Stimulated activated CD8-positive, alpha-beta memory T cell treated with anti-CD3 and anti-CD28 coated beads, Interleukin-12 subunit alpha, Interleukin-12 subunit beta, amount 100 ng/mL, for 24 hours (primary cell): Measurements from ENCODE around the gene CMBL.
"Not testable (repeated sequence)": the region's sequence is repeated elsewhere in the genome, so short reads cannot be mapped to it uniquely, and the experiment has no call there.

Experiments used
- DNase-seq: peaks from one replicate; pipeline ENCODE4 v3.0.0-alpha.2; 2020; ENCODE audit errors: extremely low read depth

Gene CMBL

DNA sequence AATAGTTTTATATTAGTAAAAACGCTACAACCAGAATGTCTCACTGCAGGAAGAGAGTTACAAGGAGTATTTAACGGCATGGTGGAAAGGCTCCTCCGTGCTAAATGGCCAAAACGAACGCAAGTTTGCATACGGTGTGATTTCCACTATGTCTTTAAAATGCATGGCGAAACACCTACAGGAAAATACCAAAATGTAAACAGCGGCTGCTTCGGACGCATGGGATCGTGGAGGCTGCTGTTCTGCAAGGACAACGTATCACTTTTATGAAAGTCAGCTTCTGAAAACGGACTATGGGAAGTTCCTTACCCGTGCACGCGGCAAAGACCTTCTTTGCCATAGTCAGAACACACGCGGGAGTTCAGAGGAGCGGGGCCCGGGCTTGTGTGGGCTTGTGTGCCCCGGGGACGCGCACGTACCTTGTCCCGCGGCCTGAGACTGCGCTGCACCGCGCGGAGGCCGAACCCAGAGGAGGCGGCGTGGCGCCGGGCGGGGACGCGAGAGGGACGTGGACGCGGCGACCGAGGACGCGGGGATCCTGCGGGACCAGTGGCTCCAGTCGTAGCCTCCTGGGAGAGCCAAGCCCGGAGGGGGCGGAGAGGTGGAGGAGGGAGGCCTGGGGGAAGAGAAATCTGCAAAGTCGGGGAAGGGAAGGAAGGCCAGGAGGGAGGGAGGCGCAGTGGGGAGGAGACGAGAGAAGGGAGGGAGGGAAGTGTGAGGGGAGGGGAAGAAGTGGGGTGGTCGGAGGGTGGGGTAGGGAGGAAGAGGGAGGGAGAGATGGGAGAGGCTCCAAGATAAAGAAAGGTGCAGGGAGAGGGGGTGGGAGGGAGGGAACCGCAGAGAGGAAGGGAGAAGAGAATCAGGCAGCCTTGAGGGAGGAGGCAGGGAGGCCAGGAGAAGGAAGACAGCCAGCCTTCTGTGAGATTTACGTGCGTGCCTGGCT, at the start of gene CMBL:
CMBL (minus strand) TSS at position 697 of the 943 bp plus-strand sequence. CDS start 17,140 bp downstream, outside the sequence.
- no peak for DNase-seq

DNA sequence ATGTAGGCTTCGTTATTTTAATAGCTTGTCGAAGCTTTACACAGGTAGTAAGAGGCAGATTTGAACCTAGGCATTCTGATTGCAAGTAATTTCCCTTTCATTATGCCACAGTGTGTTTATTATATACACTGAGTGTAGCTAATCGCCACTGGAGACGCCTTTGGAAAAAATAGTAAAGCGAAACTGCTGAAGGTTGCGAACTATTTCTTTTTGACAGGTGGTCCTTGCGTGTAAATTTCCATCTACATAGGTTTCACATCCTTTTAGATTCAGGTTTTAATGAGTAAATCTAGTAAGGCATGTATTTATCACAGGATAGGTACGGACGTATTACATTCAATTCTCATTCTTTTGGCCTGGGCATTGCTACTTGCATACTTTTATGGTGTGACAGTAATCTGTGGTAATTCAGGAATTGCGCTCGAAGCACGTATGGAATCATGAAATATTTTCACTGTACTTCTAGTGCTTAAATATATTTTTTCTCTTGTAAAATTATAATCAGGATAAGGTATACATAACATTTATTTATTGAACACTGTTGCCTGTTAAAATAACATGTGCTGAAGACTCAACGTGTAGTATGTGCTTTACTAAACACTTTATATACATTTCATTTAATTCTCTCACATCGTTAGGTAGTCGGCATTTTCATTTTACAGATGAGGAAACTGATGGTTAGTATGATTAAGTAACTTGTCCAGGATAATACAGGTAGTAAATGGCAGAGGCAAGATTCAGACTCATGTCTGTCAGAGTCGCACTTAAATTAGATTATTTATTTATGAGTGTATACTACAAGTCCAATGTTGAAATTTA, 47.6 kb upstream of the CMBL start:
- no peak for DNase-seq

DNA sequence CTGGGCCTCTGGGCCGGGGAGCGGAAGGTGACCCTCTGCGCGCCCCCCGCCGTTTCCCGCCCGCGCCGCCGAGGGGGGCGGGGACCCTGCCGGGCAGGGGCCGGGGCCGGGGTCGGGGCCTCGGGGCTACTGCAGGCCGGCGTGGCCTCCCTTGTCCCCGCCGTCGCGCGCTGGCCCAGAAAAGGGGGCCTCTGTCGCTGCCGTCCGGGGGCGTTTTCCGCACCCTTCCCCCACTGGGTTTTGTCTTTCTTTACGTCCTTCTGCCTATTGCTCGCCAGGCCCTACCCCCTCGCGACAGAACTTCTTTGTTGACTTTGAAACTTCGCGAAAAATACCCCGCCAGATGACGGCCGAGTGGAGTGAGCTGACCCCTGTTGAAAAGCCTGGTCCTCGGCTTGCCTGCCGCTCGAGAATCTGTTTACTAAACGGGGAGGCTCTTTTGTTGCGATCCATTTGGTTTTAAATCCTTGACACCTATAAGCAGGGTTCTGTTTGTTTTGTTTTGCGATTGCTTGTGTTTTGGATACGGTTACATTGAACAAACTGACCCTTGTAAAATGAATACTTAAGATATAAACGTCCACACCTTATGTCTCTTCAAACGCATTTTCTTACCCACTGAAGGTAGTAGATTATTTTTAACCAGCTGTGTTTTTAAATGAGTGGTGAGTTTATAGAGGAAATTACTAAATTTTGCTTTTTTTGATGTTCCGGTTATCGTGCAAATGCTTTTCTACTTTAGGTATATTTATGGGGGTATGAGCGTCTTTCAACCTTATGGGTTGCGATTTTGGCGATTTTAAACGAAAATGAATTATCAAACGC, 46.6 kb upstream of the CMBL start:
- DNase-seq: no peak

DNA sequence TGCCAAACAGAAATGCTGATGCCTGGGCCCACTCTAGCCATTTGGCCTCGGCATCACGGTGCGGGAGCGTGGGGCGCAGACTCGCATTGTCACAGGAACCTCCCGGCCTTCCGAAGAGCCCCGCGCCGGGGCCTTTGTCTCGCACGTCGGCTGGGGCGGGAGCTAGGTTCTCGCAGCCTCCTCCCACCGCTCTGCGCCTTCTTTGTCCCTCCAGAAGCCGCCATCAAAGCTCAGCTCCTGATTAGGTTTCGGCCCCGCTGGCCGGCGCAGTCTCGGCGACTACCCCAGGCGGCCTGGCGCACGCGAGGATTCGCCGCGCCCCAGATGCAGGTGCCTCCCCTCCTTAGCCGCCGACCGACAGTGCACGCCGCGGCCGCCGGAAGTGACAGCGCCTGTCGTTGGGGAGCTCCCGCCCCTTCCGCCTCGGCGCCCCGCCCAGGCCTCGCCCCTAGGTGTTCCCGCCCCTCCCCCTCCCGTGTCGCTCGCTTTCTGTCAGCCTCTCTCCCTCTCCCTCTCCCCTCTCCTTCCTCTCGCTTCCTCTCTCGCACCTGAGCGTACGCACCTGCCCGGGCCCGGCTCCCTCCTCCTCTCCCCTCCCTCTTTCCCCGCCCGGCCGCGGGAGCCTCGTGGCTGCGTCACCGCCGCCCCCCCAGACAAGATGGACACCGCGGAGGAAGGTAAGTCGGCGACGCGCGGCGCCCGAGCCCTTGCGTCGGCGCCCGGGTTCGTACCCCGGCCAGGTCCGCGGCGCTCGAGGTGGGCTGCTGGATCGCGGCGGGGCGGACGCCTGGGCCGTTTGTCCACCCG, 45.7 kb upstream of the CMBL start, which contains the start of gene MARCHF6:
MARCHF6 (plus strand) TSS at position 455 of the 807 bp plus-strand sequence; CDS start at position 659, 204 bp downstream.
- DNase-seq: peak; percentile 83

DNA sequence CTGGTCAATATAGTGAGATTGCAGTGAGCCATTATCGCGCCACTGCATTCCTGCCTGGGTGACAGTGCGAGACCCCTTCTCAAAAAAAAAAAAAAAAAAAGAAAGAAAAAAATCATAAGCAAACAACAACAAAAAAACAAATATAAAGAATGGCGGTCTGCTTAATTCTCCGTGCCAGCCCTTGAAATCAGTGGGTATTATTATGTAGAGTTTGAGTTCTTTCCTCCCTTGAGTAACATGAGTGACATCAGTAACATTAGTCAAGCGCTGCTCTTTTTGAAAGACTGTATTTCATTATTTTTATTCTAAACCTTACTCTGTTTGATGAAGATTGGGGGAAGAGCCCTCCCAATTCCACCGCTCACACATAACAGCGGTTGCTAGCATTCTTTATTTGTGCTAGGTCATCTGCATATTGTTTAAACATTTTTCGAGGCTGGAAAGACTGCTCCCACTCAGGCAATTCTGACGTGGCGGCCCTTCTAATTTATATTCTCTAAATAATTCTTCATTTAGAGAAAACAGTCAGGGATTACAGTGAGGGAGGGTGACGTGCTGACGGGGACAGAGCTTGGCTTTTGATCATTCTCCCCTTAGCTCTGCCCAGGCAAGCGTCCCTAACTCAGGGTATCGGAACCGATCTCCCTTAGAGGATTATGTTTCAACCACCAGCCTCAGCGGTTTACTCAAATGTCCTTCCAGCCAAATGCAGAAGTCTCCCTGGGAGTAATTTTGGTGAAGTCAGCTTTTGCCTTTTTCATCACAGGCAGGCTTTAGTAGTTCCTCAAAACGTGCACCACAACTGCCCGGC, 44.9 kb upstream of the CMBL start:
- DNase-seq: no peak

DNA sequence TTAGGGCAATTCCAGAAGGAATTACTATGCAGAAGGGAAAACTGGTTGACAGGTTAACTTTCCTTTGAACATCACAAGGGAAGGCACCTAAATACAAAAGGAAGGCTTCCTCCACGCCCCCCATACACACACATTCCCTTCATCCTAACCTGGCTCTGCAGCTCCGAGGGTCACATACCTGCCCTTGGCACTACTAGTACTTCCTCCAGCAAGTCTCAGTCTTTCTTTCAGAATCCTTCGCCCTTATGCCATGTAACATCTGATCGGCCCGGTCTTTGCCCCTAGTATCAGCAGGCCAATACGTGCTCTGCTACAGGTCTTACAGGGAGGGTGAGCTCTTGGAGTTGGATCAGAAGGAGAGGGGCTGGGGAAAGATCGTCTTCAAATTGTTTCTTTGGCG, 44.2 kb upstream of the CMBL start:
- no peak for DNase-seq

DNA sequence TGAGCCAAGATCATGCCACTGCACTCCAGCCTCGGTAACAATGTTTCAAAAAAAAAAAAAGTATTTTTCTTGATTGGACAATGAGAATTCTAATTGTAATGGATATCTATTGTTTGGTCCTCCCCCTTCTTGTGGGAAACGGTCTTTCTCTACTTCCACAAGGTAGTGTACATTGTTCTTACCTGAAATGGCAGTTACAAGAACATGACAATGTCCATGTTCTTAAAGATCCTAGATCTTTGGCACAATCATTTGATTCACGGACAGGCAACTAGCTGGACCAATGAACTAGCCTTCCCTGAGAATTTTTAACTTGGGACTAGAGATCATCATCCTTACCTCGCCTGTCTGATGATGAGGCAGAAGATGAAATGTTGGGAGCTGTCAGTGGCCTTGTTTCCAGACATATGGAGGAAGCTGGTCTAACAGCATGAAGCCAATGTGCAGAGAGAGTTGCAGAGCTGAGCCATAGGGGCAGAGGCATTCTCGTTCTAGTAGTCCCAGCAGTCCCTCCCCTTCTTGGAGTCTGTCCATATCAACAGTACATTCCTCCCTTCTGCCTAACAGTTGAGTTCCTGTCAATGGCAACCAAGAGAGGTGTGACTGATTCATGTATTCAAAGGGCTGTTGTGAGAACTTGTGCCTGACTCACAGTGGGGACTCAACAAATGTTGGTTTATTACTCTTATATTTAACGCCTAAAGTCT, 43.6 kb upstream of the CMBL start:
- no peak for DNase-seq

DNA sequence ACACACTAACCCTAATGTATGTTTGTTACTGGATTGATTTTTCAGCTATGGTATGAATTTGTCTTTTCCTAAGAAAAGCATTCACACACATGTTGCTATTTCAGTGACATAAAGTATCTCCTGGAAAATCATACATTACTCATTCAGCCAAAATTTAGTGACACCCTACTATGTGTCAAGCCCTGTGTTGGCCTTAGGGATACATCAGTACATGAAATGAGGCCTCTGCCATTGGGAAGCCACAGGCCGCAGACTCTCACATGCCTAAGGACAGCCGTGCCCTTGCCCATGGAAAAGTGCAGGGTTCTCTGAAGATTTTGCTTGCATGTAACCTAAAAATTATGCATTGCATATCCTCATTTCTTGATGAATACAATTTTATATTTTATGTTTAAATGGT, 40.6 kb upstream of the CMBL start:
- no peak for DNase-seq

DNA sequence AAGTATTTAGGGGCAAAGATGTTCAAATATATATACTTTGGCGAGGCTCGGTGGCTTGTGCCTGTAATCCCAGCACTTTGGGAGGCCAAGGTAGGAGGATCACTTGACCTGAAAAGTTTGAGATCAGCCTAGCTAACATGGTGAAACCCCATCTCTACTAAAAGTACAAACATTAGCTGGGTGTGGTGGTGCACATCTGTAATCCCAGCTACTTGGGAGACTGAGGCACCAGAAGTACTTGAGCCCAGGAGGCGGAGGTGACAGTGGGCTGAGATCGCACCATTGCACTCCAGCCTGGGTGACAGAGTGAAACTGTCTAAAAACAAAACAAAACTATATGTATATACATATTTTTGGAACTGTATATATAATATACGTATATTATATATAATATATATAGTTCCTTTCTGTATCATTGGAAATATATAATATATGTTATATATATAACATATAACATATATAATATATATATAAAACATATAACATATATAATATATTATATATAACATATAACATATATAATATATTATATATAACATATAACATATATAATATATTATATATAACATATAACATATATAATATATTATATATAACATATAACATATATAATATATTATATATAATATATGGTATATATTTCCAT, 36.9 kb upstream of the CMBL start:
- not testable (repeated sequence) for DNase-seq

DNA sequence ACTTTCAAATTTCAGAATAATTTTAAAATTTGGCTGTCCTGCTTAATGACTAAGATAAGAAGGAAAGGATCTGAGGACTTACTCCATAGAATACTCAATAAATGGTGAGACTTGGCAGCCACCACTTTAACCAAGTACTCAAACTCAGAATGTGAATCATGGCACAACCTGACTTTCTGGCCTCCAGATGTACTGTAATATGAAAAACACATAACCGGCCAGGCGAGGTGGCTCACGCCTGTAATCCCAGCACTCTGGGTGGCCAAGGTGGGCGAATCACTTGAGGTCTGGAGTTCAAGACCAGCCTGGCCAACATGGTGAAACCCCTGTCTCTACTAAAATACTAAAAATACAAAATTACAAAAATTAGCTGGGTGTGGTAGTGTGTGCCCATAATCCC, 35.8 kb upstream of the CMBL start:
- DNase-seq: no peak

DNA sequence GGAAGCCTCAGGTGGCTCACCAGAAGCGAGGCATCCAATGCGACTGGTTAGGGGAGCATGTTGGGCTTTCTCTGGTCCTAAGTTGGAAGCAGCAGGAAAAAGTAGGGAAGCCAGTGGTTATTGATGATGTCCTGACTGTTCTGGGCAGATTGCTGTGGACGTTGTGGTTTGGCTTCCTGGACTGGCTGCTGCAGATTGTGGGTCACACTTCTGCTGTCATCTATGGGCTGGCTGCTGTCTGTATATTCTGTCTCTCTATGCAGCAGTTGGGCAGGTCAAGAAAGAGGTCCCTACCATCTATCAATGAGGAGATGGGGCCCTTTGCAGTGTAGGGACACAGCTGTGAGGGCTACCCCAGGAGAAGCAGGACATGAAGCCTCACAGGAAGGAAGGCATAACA, 32.3 kb upstream of the CMBL start:
- DNase-seq: no peak

DNA sequence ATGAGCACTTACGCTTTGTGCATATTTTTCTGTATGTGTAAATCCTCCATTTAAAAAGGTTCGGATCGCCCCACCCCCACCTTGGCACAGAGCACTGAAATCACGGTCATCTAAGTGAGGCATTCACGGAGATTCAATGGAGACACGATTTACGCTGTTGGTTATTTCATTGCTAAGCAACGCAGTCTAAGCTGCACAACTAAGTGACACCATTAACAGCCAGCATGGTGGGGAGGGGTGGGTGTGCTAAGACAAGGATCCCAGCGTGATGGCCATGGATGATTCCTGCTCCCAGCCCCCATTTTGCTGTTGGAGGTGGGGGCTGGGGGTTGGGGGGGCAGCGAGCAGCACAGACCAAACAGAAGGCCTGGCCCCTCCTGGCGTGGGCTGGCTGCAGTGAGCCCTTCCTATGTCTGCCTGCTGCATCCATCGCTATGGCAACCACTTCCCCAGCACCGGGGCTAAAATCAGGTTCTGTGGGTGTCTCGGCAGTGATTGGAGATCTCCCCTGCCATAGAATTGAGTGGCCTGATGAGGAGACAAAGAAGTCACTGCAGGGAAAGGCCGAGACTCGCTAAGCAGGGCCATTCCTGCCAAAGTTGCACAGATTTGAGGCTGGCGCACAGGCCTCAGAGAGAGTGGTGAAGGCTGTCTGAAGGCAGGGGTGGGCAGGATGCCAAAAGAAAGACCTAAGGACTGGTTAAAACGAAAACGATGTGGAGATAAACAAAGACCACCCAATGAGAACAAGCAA, 31.5 kb upstream of the CMBL start:
- no peak for DNase-seq

DNA sequence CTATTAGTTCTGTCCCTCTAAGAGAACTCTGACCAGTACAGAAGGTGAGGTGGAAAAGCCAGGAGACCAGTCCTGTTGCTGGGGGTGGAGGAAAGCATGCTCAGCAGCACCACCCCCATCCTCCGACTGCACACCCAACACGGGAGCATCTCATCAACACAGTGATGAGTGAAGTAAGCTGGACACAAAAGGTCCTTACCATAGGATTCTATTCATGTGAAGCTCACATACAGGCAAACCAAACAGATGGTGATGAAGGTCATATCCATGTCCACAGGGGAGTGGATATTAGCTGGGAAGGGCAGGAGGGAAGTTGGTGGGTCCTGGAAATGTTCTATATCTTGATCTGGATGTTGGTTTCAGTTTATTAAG, 31.0 kb upstream of the CMBL start:
- no peak for DNase-seq

DNA sequence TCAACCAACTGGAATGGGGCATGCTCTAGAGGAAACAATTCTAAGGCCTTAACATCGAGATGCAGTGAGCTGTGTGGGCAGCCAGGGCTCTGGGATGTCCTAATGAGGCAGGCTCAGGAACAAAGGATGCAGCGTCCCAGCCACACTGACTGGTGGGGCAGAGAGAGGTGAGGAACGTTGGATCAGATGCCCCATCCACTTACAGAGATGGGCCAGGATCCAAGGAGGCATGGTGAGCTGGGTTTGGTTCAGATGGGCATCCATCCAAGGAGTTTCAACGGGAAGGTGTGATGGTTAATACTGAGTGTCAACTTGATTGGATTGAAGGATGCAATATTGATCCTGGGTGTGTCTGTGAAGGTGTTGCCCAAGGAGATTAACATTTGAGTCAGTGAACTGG, 30.3 kb upstream of the CMBL start:
- no peak for DNase-seq

DNA sequence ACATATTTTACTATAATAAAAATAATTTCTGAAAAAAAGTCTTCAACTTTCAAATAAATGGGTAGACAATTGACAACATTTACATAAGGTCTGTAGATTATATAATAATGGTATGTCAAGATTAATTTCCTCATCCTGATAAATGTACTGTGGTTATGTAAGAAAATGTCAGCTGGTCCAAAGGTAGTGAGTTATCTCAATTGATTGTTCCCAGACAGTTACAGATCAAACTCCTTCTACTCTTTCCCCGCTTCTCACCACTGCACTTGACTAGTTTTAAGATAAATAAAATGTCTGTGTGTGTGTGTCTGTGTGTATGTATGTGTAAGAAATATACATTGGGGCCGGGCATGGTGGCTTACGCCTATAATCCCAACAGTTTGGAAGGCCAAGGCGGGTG, 29.4 kb upstream of the CMBL start:
- no peak for DNase-seq

DNA sequence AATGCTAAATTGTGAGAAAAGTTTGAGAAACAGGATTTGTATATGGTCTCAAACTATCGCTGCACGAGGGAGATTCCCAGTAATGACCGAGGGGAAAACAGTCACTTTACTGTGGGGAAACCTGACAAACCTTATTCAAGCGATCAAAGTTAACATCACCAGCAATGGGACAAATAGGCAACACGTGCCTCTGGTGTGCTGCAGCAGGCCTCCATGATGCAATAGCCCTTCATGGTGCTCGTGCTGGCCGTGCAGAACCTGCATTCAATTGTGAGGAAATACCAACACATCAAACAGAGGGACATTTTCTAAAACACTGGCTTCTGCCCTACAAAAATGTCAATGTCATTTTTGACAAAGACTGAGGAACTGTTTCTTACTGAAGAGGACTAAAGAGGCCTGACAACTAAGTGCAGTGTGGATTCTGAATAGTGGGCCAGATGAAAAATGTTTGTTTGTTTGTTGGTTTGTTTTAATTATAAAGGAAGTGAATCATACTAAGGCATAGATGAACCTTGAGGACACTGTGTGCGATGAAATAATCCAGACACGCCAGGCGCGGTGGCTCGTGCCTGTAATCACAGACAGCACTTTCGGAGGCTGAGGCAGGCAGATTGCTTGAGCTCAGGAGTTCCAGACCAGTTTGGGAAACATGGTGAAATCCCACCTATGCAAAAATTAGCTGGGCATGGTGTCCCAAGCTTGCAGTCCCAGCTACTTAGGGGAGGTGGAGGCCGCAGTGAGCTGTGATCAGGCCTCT, 28.2 kb upstream of the CMBL start:
- no peak for DNase-seq

DNA sequence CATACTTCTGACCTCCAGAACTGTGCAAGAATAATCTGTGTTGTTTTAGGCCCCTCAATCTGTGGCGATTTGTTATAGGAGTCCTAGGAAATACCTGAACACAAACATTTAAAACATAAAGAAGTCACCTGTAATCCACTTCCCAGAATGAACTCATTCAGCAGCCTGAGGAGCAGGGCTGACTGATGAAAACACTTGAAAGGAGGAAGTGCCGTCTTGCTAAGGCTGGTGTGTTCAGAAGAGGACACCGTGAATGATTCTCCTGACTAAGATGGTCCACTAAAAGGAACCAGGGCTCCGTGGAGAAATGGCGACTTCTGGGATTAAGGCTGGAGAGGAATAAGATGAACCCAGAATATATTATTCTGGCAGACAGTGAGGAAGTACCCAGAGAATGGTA, 27.1 kb upstream of the CMBL start:
- no peak for DNase-seq
